DND-41 (cell line): Measurements from ENCODE around the gene WDR70.

Source experiments
- ATAC-seq: fragments of 200-7000 bp; cut with Tn5 transposase; 3 replicates; pipeline ENCODE4 v1.9.1; 2021; ENCODE audit warnings: low read depth; ENCODE audit not compliant: insufficient read depth
- DNase-seq: peaks from one replicate; pipeline ENCODE4 v3.0.0-alpha.2; 2020
- H2AFZ ChIP-seq: 2 replicates; pipeline ENCODE4 v1.6.0; 2012; ENCODE audit warnings: low read depth, low read length
- H3K27ac ChIP-seq: 2 replicates; pipeline ENCODE4 v1.5.1; 2012; ENCODE audit warnings: low read length, inconsistent platforms
- H3K27me3 ChIP-seq: fragments of 200-600 bp; sonication (generic); 2 replicates; pipeline ENCODE4 v1.6.0; 2012; ENCODE audit warnings: low read length, mild to moderate bottlenecking, inconsistent platforms; ENCODE audit not compliant: insufficient read depth, poor library complexity
- H3K36me3 ChIP-seq: 2 replicates; pipeline ENCODE4 v1.5.1; 2012; ENCODE audit warnings: low read length, inconsistent platforms; ENCODE audit not compliant: insufficient read depth
- H3K4me1 ChIP-seq: 2 replicates; pipeline ENCODE4 v1.5.1; 2012; ENCODE audit warnings: mild to moderate bottlenecking, low read length; ENCODE audit not compliant: insufficient read depth
- H3K4me2 ChIP-seq: 2 replicates; pipeline ENCODE4 v1.6.0; 2012; ENCODE audit warnings: mild to moderate bottlenecking, moderate library complexity, low read length, inconsistent platforms; ENCODE audit not compliant: insufficient read depth
- H3K4me3 ChIP-seq, 2 experiments: fragments of 200-600 bp in 1 of 2; shearing (Covaris generic) in 1 of 2; 2 replicates each; pipeline ENCODE4 v1.5.1; 2012 to 2016; ENCODE audit warnings: inconsistent platforms in 2 of 2, low read length in 2 of 2, mild to moderate bottlenecking in 2 of 2, low read depth in 1 of 2, moderate library complexity in 1 of 2
- H3K79me2 ChIP-seq: 2 replicates; pipeline ENCODE4 v1.6.0; 2012; ENCODE audit warnings: low read length, inconsistent platforms; ENCODE audit not compliant: insufficient read depth
- H3K9ac ChIP-seq: 2 replicates; pipeline ENCODE4 v1.6.0; 2012; ENCODE audit warnings: low read depth, mild to moderate bottlenecking, inconsistent platforms, low read length, moderate library complexity
- H3K9me3 ChIP-seq: 2 replicates; pipeline ENCODE4 v1.5.1; 2012; ENCODE audit warnings: low read length, moderate library complexity, mild to moderate bottlenecking, inconsistent platforms; ENCODE audit not compliant: insufficient read depth, severe bottlenecking
- H4K20me1 ChIP-seq: 2 replicates; pipeline ENCODE4 v1.6.0; 2012; ENCODE audit warnings: low read length; ENCODE audit not compliant: insufficient read depth
- CTCF ChIP-seq: IDR thresholded peaks from 2 replicates; pipeline ENCODE4 v1.5.1; 2012; ENCODE audit warnings: borderline replicate concordance, low read length, moderate library complexity, mild to moderate bottlenecking; ENCODE audit not compliant: poor library complexity, severe bottlenecking; ENCODE audit errors: extremely low read depth
- EZH2 ChIP-seq: IDR thresholded peaks from 3 replicates; pipeline ENCODE4 v1.6.1; 2012; ENCODE audit warnings: borderline replicate concordance, low read depth, mild to moderate bottlenecking, moderate library complexity, low read length, inconsistent platforms; ENCODE audit not compliant: severe bottlenecking

The WDR70 gene

GRCh38 chr5:37730896-37731455, 351.9 kb downstream of the WDR70 start:
- DNase-seq (no peak), ATAC-seq (no peak)
- H3K4me3 ChIP-seq = no peak overlapping the region
- H3K36me3 ChIP-seq = peaks cover 25% of the 10 kb centered on the region; the same call in 1 of the 2 replicates
- no peaks in the 10 kb centered on the region for H4K20me1 ChIP-seq
- no peaks in the 10 kb centered on the region for H3K4me1 ChIP-seq
- no peak overlapping the region for H3K27ac ChIP-seq
- H3K4me2 ChIP-seq = no peak overlapping the region
- no peaks in the 10 kb centered on the region for H3K9me3 ChIP-seq
- no peak overlapping the region for H2AFZ ChIP-seq
- H3K27me3 ChIP-seq = no peaks in the 10 kb centered on the region
- H3K9ac ChIP-seq = no peak overlapping the region
- no peaks in the 10 kb centered on the region for H3K79me2 ChIP-seq
- TF ChIP-seq CTCF (no peak), EZH2 (no peak)

- H3K4me1 ChIP-seq = 0 out of 2 replicates have a peak, but pooled peaks cover 2% of the 10 kb centered on the region
- no peak overlapping the region for H3K9ac ChIP-seq
- no peak overlapping the region for H3K4me2 ChIP-seq
- H4K20me1 ChIP-seq = no peaks in the 10 kb centered on the region
- no peaks in the 10 kb centered on the region for H3K27me3 ChIP-seq
- no peak for TF ChIP-seq CTCF
- no peak for TF ChIP-seq EZH2
- H3K36me3 ChIP-seq = peaks cover 6% of the 10 kb centered on the region; the same call in 1 of the 2 replicates
- no peak overlapping the region for H3K4me3 ChIP-seq
- H3K27ac ChIP-seq = no peak overlapping the region
- no peaks in the 10 kb centered on the region for H3K79me2 ChIP-seq
- no peaks in the 10 kb centered on the region for H3K9me3 ChIP-seq
- no peak overlapping the region for H2AFZ ChIP-seq
- ATAC-seq (no peak), DNase-seq (no peak)
Observed at GRCh38 chr5:37734114-37734513, 355.0 kb downstream of the WDR70 start.

GRCh38 chr5:37735649-37736347, 356.7 kb downstream of the WDR70 start:
- TF ChIP-seq CTCF = no peak
- no peak for TF ChIP-seq EZH2
- no peak overlapping the region for H3K4me3 ChIP-seq
- ATAC-seq = no peak

More at GRCh38 chr5:37735649-37736347, 356.7 kb downstream of the WDR70 start:
- no peak overlapping the region for H3K27ac ChIP-seq
- H3K9ac ChIP-seq = no peak overlapping the region
- no peaks in the 10 kb centered on the region for H3K9me3 ChIP-seq
- H3K4me1 ChIP-seq = 0 out of 2 replicates have a peak, but pooled peaks cover 2% of the 10 kb centered on the region
- DNase-seq = no peak
- H4K20me1 ChIP-seq = no peaks in the 10 kb centered on the region
- H3K79me2 ChIP-seq = no peaks in the 10 kb centered on the region
- H3K36me3 ChIP-seq = peaks cover 4% of the 10 kb centered on the region; the same call in 1 of the 2 replicates
- no peaks in the 10 kb centered on the region for H3K27me3 ChIP-seq
- no peak overlapping the region for H3K4me2 ChIP-seq
- no peak overlapping the region for H2AFZ ChIP-seq
